Mesothelial cell of epicardium (in vitro differentiated cells): ENCODE measurements around the gene RUNX2. TPM values are rescaled to one million over a fixed set of nuclear protein-coding genes. Genes with fewer than 3 reads are reported as not detected.

Source experiments
- DNase-seq, 2 experiments: peaks; one replicate each; pipeline ENCODE4 v3.0.0; 2021; ENCODE audit warnings: low spot score in 2 of 2; ENCODE audit not compliant: unreplicated experiment in 2 of 2
- H3K27ac Mint-ChIP-seq: 2 replicates; pipeline ENCODE4 v1.8.0; 2021; ENCODE audit warnings: mixed read lengths
- H3K27me3 Mint-ChIP-seq: 2 replicates; pipeline ENCODE4 v1.8.0; 2021; ENCODE audit warnings: low read depth, mixed read lengths
- H3K36me3 Mint-ChIP-seq: 2 replicates; pipeline ENCODE4 v1.8.0; 2021; ENCODE audit warnings: mixed read lengths
- H3K4me1 Mint-ChIP-seq: 2 replicates; pipeline ENCODE4 v1.8.0; 2021; ENCODE audit warnings: mixed read lengths
- H3K4me3 Mint-ChIP-seq: 2 replicates; pipeline ENCODE4 v1.8.0; 2021; ENCODE audit warnings: mild to moderate bottlenecking, moderate library complexity, mixed read lengths
- H3K9me3 Mint-ChIP-seq: 2 replicates; pipeline ENCODE4 v1.8.0; 2021; ENCODE audit warnings: mixed read lengths
- total RNA-seq: library from RNA; stranded (reverse); gene quantifications from 3 replicates; pipeline ENCODE4 v1.2.1, GENCODE V29; 2021
- TF ChIP-seq, protein P1 (sequence below): fragments of 200-600 bp; sonication (generic); IDR thresholded peaks from one replicate; pipeline ENCODE4 v1.5.0; 2021; ENCODE audit warnings: antibody characterized with exemption; ENCODE audit not compliant: unreplicated experiment

RUNX2 gene
- total RNA-seq, 1 donor from 2014 or later: 4.4 TPM

DNA sequence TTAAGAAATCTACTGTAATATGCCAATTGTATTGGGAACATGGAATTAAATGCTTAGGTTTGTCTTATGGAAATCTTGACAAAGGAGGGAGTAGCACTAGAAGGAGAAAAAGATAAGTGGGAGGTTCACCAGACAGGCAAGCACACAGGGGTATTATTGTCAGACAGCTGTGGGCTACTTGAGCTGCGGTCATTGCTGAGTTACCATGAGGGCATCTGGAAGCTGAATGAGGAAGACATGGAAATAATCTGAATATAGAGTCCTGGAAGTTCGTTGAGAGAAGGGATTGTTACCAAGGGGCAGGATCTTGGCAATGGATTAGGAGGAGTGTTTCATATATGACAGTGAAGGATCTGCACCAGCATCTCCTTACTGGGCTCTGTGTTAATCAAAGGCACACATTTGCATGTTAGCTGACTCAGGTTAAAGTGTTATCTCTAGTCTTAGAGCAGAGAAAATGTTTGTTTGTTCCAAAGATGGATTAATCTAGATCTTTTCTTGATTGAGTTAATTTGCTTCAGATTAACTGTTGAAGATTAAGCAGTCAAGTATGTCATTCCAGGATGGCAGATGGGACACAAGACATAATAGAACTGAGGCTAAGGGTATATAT, 102.6 kb downstream of the RUNX2 start:
- Mint-ChIP-seq H3K4me3 (no peak overlapping the region), H3K27me3 (peaks cover 12% of the 10 kb centered on the region), H3K4me1 (peaks cover 41% of the 10 kb centered on the region), H3K27ac (no peak overlapping the region), H3K36me3 (no peaks in the 10 kb centered on the region), H3K9me3 (no peaks in the 10 kb centered on the region)
- TF ChIP-seq, protein P1, sequence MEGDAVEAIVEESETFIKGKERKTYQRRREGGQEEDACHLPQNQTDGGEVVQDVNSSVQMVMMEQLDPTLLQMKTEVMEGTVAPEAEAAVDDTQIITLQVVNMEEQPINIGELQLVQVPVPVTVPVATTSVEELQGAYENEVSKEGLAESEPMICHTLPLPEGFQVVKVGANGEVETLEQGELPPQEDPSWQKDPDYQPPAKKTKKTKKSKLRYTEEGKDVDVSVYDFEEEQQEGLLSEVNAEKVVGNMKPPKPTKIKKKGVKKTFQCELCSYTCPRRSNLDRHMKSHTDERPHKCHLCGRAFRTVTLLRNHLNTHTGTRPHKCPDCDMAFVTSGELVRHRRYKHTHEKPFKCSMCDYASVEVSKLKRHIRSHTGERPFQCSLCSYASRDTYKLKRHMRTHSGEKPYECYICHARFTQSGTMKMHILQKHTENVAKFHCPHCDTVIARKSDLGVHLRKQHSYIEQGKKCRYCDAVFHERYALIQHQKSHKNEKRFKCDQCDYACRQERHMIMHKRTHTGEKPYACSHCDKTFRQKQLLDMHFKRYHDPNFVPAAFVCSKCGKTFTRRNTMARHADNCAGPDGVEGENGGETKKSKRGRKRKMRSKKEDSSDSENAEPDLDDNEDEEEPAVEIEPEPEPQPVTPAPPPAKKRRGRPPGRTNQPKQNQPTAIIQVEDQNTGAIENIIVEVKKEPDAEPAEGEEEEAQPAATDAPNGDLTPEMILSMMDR: no peak
- no peak for DNase-seq

DNA sequence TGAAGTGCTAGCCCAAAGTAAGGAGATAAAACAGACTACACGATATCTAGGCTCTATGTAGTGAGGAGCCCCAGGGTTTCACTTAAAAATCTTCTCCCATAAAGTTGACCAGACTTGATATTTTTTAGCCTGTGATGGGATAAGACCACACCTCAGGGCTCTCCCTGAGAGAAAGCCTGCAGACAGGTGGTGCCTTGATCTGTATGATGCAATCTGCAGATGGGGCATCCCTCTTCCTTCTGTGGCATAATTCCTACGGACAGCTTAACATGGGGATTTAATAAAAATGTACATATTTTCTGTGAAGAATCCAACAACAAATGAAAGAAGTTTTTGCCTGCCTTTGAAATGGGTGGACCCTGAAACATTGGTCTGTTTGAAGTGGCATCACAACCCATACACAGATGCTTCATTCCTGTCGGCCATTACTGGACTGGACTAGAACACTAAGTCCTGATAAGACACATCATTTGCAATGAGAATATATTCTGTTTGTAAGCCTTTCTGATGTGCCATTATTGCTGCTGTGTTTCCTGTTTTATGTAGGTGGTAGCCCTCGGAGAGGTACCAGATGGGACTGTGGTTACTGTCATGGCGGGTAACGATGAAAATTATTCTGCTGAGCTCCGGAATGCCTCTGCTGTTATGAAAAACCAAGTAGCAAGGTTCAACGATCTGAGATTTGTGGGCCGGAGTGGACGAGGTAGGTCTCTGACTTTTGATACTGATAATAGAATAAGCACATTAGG, 103.4 kb downstream of the RUNX2 start:
- Mint-ChIP-seq H3K27me3 (peaks cover 8% of the 10 kb centered on the region), H3K4me1 (peaks cover 44% of the 10 kb centered on the region), H3K27ac (no peak overlapping the region), H3K9me3 (no peaks in the 10 kb centered on the region), H3K4me3 (no peak overlapping the region), H3K36me3 (no peaks in the 10 kb centered on the region)
- DNase-seq: no peak
- TF ChIP-seq, protein P1: no peak

DNA sequence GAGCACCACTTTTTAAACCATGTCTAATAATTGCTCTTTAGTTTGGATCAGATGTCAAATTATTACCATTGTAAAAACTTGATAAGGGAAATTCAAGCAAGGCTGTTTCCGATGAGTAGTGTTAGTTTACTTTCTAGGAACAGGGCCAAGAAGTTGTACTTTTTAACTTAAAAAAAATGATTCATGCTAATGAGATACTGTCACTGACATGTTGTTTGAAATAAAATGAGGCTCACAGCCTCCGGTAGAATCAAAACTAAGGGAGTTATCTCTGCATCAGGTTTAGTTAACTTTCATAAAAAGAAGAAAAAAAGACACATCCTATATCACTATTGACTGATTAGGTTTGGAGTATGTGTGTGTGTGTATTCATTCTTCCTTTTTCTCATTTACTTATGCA, 104.8 kb downstream of the RUNX2 start:
- Mint-ChIP-seq H3K36me3 (no peaks in the 10 kb centered on the region), H3K9me3 (no peaks in the 10 kb centered on the region), H3K27me3 (peaks cover 5% of the 10 kb centered on the region), H3K4me1 (peaks cover 59% of the 10 kb centered on the region), H3K4me3 (no peak overlapping the region), H3K27ac (peak overlapping the region; percentile 37)
- DNase-seq: no peak
- TF ChIP-seq, protein P1: no peak

DNA sequence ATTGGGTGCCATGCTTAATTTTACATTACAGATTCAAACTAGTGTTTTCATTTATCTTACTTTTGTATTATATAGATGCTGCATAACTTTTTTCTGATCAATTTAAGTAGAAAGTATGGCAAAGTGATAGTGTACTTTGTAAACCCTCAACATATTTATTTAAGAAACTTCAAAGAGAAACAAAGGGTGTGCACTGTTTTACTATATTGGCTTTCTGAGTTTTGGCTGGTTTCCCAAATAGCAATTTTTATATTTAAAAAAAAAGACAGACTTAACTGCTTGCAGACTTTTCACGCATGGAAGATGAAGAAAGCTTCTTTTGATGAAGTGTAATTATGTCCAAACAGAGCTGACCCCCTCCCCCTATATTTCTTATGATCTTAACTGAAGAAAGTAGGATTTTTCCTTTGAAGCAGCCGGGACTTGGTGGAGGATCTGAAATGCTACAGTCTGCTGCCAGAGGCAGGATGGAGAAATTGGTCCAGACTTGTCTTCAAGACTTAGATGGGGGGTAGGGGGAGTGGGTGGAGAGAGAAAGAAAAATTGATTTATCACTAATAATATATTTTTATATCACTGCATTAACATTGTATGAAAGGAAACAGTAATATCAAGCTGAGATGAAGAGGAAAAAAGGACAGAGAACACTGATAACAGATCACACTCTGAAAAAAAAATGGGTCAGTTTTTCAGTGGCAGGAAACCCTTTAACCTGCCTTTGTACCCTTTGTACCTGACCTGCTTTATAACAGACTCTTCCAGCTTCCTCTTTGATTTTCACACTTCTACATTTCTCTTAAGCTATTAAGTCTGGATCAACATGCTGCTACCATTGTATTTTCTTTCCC, 105.6 kb downstream of the RUNX2 start:
- Mint-ChIP-seq H3K27ac (peak overlapping the region; percentile 69), H3K36me3 (no peaks in the 10 kb centered on the region), H3K27me3 (peaks cover 2% of the 10 kb centered on the region), H3K4me3 (no peak overlapping the region), H3K9me3 (no peaks in the 10 kb centered on the region), H3K4me1 (peaks cover 60% of the 10 kb centered on the region)
- no peak for DNase-seq
- TF ChIP-seq, protein P1: no peak

DNA sequence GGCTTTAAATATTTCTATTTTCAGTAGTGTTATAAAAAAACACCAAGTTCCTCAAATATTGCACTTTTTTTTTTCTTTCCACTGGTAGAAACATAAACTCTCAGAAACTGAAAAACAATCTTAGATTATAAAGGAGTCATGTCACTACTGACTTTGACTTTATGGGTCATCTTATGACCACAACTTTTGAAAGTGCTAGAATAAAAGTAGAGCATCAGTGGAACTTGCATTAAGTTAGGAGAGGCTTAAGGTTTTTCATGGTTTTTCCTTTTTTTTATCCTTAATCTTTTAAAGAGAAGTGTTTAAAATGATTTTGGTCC, 106.2 kb downstream of the RUNX2 start:
- H3K36me3 Mint-ChIP-seq: no peaks in the 10 kb centered on the region
- TF ChIP-seq, protein P1: no peak
- H3K4me1 Mint-ChIP-seq: peaks cover 64% of the 10 kb centered on the region
- no peaks in the 10 kb centered on the region for H3K9me3 Mint-ChIP-seq
- no peak overlapping the region for H3K4me3 Mint-ChIP-seq
- DNase-seq: no peak
- H3K27me3 Mint-ChIP-seq: no peaks in the 10 kb centered on the region
- no peak overlapping the region for H3K27ac Mint-ChIP-seq
